Measurements from ENCODE around the gene TEDC1.

Gene TEDC1

GRCh38 chr14:105527381-105527825, 36.4 kb downstream of the TEDC1 start:
- no peak for DNase-seq

GRCh38 chr14:105527826-105528585, 37.0 kb downstream of the TEDC1 start:
- DNase-seq: peak; percentile 74

GRCh38 chr14:105528586-105529318, 37.7 kb downstream of the TEDC1 start:
- DNase-seq: no peak

DNA sequence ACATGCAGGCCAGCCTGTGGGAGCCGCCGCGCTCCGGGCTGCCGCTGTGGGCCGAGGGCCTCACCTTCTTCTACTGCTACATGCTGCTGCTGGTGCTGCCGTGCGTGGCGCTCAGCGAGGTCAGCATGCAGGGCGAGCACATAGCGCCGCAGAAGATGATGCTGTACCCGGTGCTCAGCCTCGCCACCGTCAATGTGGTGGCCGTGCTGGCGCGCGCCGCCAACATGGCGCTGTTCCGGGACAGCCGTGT, 38.2 kb downstream of the TEDC1 start:
- no peak for DNase-seq

DNA sequence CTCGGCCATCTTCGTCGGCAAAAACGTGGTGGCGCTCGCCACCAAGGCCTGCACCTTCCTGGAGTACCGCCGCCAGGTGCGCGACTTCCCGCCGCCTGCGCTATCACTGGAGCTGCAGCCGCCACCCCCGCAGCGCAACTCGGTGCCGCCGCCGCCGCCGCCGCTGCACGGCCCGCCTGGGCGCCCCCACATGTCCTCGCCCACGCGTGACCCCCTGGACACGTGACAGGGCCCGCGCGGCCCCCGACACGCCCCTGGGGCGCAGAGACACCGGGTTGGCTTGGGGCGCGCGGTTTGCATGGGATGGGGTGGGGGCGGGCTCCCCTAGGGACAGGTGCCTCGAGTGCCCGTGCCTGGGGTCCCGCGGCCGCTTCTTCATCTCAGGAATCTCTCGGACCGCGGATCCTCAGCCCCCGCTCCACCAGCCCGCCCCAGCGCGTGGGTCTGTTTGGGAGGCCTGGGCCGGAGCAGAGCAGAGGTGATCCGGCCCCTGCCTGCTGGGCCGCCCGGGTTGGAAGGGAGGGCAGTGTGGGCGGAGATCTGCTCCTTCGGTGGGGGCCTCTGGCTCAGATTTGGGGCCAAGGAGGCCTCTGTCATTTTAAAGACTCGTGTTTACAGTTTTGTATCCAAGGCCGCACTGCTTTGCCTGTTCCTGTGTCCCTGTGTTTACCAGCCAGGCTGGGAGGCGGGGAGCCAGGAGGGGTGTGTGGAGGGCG, 38.7 kb downstream of the TEDC1 start:
- no peak for DNase-seq

GRCh38 chr14:105530285-105531087, 39.4 kb downstream of the TEDC1 start:
- DNase-seq: no peak

GRCh38 chr14:105531088-105531893, 40.2 kb downstream of the TEDC1 start:
- no peak for DNase-seq

DNA sequence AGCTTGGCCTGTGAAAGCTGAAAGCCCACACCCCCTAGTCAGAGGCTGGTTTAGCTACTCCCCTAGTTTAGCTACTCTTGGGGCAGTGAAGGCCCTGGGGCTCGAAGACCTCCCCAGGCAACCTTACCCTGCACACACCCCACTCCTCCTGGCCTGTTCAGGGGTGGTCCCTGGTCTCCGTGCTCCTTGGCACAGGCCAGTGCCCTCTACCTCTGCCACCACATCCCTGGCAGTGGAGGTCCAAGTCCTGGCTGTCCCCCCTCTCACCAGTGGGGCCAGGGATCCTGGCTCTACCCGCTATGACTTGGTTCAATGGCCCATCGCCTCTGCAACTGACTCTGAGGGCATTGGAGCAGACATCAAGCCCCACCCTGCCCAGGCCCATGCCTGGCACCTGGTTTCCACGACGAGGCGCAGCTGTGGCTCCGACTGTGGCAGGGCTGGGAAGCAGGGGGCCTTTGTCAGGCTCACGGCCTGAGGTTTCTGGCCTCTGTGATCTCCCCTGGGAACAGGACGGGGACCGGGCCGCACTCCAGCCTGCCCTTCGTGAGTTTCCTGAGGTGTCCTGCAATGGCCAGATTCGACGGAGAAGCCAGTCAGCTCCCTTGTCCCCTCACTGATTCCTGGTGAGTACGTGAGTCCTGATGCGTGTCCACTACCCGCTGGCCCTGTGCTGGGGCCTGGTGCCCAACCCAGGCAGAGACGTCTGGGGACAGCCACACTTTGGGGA, 41.0 kb downstream of the TEDC1 start:
- no peak for DNase-seq

GRCh38 chr14:105532735-105533141, 41.7 kb downstream of the TEDC1 start:
- peak; percentile 31 for DNase-seq

DNA sequence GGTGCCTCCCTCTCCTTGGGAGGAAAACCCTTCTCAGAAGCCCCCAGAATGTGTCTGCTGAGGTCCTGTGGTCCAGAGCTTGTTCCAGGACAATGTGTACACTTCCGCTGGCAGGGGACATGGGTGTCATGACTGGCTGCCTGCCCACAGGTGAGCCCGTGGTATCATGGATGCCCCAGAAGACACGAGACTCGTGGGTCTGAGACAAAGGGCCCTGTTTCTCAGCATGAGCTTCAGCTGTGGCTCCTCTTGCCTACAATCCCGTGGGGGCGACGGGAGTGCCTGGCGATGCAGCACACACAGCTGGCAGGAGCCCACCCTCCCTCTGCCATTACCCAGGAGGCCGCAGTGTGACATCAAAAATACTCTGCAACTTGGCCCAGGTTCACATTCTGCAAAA, 42.3 kb downstream of the TEDC1 start:
- no peak for DNase-seq

DNA sequence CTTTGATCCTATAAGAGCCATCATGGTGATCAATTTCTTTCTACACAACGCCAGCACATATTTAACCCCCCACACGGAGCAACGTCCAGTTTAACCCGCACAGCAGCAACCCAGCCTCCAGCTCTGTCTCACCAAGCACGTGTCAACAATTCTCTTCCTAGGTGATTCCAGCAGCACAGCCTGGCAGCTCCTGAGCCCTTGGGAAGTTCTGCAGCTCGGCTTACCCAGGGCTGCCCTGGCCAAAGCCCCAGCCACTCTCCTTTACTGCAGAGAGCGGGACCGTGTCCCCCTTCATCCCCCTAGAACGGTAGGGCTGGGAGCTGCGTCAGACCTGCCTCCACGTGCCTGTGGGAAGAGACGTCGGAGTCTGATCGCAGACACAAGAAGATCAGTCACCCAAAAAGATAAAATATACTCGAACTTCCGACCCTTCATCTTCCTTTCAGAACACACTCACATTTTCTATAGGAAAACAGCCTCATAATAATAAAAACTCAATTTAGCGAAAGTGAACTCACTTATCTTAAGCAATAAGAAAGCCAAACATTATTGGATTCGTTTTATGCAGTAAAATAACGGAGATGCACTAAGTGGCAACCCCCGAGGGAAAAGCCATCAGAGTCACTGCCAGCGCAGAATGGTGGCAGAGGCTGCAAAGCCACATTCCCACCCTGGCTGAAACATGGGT, 42.9 kb downstream of the TEDC1 start:
- DNase-seq: no peak

GRCh38 chr14:105534586-105534985, 43.5 kb downstream of the TEDC1 start:
- no peak for DNase-seq

- no peak for DNase-seq
Observed at GRCh38 chr14:105536051-105536450, 45.0 kb downstream of the TEDC1 start.

GRCh38 chr14:105536691-105537579, 45.9 kb downstream of the TEDC1 start:
- no peak for DNase-seq

- DNase-seq: peak; percentile 13
Observed at GRCh38 chr14:105537580-105538474, 46.8 kb downstream of the TEDC1 start.

DNA sequence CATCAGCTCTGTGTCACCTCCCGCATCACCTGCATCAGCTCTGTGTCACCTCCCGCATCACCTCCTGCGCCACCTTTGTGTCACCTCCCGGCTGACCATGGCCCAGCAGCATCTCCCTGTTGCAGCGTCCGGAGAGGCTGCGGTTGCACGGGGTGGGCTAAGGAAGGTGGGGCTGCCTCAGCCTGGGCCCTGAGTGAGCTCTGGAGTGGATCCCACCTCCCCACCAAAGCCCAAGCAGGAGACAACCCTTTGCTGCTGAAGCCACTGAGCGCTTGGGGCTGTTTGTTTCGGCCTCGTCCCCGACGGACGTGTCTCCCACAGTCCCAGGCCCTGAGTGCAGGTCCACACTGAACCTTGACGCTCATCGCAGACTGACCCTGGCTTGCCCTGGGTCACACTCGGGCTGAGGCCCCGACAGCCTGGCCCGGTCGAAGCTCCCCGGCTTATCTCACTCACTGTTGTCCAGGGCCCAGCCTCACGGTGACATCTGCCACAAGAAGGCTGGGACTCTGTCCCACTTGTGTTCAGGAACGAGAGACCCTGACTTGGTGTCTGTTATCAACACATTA, 47.5 kb downstream of the TEDC1 start:
- DNase-seq: no peak

DNA sequence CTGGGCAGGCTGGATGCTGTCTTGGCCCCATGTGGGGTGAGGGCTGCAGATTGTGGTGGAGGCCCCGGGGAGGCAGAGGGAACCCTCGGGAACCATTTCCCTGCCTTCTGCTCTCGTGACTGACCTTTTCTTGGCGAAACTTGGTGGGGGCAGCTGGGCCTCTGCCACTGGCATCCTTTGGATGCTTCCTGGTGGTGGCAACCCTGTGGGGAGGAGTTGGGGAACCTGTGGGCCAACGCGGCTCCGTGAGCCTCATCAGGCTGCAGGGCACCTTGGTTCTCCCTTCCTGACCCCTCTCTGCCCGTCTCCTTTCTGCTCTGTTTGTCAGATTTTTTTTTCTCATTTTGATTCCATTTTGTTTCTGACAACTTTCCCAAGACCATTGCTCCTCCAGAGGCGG, 49.8 kb downstream of the TEDC1 start:
- no peak for DNase-seq

DNA sequence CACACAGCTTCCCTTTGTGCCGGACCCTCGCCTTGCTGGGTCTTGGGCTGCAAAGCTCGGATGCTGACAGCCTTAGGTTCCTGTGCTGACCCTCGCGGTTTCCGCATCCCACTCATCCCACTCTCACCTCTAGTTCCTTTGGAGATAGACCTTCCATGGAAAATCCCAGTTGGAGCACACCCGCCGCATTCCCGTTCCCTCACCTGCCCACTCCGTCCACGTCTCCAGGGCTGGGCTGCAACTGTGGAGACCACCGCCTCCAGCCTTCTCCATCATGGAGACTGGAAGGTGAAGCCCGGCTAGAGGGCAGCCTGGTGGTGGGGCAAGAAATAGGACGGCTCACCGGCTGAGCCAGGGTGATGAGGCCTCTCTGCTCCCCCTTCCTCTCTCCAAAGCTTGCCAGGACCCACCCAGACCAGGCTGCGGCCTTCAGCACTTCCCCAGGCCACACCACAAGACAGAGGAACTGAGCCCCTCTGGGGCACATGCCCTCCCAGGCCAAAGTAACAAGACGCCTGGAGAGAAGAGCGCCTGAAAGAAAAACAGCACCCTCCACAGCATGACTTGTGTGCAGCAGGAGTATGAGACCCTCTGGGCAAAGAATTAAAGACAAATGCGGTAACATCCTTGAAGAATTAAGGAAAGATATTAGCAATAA, 50.3 kb downstream of the TEDC1 start:
- DNase-seq: no peak

Data from fibroblast of skin of scalp (primary cell).